ENCODE results near the gene CHCHD3. TPM values are rescaled to one million over a fixed set of nuclear protein-coding genes. Genes with fewer than 3 reads are reported as not detected.

The CHCHD3 gene
- total and polyA plus RNA-seq, 9 of the 15 experiments (the other 6 are each of a cell fraction or from before 2014, with no cell fraction given): 66.2 to 279 (median 204) TPM

- TF ChIP-seq ZMIZ1 (IDR thresholded peaks at IDR 0.05; ENCODE audit: low read depth in 2 of 2, low read length in 2 of 2) (no peak), TAL1 (IDR thresholded peaks at IDR 0.05) (peak; percentile 16; the same call in 1 of the 2 replicates), SMARCE1 (IDR thresholded peaks at IDR 0.05) (peak; percentile 51; the same call in 1 of the 2 replicates), KLF10 (CRISPR knock-in tag; IDR thresholded peaks at IDR 0.05) (no peak), FOXP1 (CRISPR knock-in tag; IDR thresholded peaks at IDR 0.05) (no peak), DPF2 (IDR thresholded peaks at IDR 0.05) (peak; percentile 75), CTBP1 (IDR thresholded peaks at IDR 0.05; ENCODE audit: borderline replicate concordance) (0 out of 2 replicates have a peak, but pooled peaks have one; percentile 14), CBFA2T3 (IDR thresholded peaks at IDR 0.05) (peak; percentile 54), RCOR1 (IDR thresholded peaks at IDR 0.05; ENCODE audit: borderline replicate concordance in 1 of 2, low read depth in 2 of 2, low read length in 2 of 2) (peak in 1 of 2 experiments; percentile 19; a peak in 1 of 4 replicates), JUN (IDR thresholded peaks at IDR 0.05; ENCODE audit: borderline replicate concordance, low read depth, low read length) (0 out of 2 replicates have a peak, but pooled peaks have one; percentile 38), JUN (CRISPR knock-in tag; IDR thresholded peaks at IDR 0.05; ENCODE audit: borderline replicate concordance) (no peak), ZNF583 (CRISPR knock-in tag; IDR thresholded peaks at IDR 0.05) (no peak), DIDO1 (tag; IDR thresholded peaks at IDR 0.05; ENCODE audit: low read depth) (no peak), PTRF (tag; IDR thresholded peaks at IDR 0.05) (no peak), CHD7 (IDR thresholded peaks at IDR 0.05; ENCODE audit: low read depth, low read length) (no peak), SMARCA4 (IDR thresholded peaks at IDR 0.05) (peak; percentile 69), CBFA2T2 (conservative IDR thresholded peaks at IDR 0.05) (peak; percentile 23)
These were observed 245.1 kb downstream of the CHCHD3 start (continued) for GRCh38 chr7:132836746-132837145.

Data from K562 (cell line).